Naive thymus-derived CD4-positive, alpha-beta T cell (primary cell): ENCODE measurements around the gene EPX. TPM values are rescaled to one million over a fixed set of nuclear protein-coding genes. Genes with fewer than 3 reads are reported as not detected.

Experiments used
- polyA plus RNA-seq, 2 donors: library from polyadenylated mRNA; unstranded; fragments of 300-500 nt; fragmentation: Illumina TruSeq; gene quantifications; one replicate each; pipeline ENCODE4 v1.2.3, GENCODE V29; 2021
- total RNA-seq, 6 experiments: library from RNA in 5 of 6; stranded (reverse) in 5 of 6; gene quantifications; 1 replicate in 5 of 6; 2 replicates in 1 of 6; pipeline ENCODE4 v1.2.3 and lab custom pipeline; 2021 to 2026

The EPX gene
- total and polyA plus RNA-seq, 7 experiments from 2014 or later: not detected

Other genes starting within 250 kb of the EPX start
- gene CUEDC1, start 237.3 kb upstream of the EPX start, total RNA-seq: 1 to 10 TPM in 3 of 5 experiments, under 1 TPM in 2; 0.10 to 7.7 (median 1.0) TPM
- not detected for gene CUEDC1, start 237.3 kb upstream of the EPX start, polyA plus RNA-seq
- 10 to 100 TPM; 43.2 to 81.9 (median 46.3) TPM for gene VEZF1, start 204.5 kb upstream of the EPX start, total RNA-seq
- gene VEZF1, start 204.5 kb upstream of the EPX start, polyA plus RNA-seq: 10 to 100 TPM; 47.6 to 51.2 TPM
- gene SRSF1, start 185.5 kb upstream of the EPX start, total RNA-seq: 100 to 1,000 TPM; 115 to 362 (median 249) TPM
- 10 to 100 TPM; 48.7 to 49.3 TPM for gene SRSF1, start 185.5 kb upstream of the EPX start, polyA plus RNA-seq
- 10 to 100 TPM; 30.1 to 39.1 (median 35.1) TPM for gene DYNLL2, start 109.3 kb upstream of the EPX start, total RNA-seq
- 1 to 10 TPM in 1 of 2 donors, under 1 TPM in 1; 0.55 to 1.6 TPM for gene DYNLL2, start 109.3 kb upstream of the EPX start, polyA plus RNA-seq
- gene OR4D1, start 44.3 kb upstream of the EPX start, total RNA-seq: 1 to 10 TPM in 4 of 5 experiments, under 1 TPM in 1; 0.41 to 2.5 (median 1.3) TPM
- 1 to 10 TPM; 2.5 to 3.3 TPM for gene OR4D1, start 44.3 kb upstream of the EPX start, polyA plus RNA-seq
- gene OR4D2, start 25.7 kb upstream of the EPX start, total RNA-seq: not detected
- gene OR4D2, start 25.7 kb upstream of the EPX start, polyA plus RNA-seq: not detected
- gene MKS1, start 26.5 kb downstream of the EPX start, total RNA-seq: 10 to 100 TPM in 4 of 5 experiments, 1 to 10 TPM in 1; 10.0 to 29.1 (median 19.7) TPM
- gene MKS1, start 26.5 kb downstream of the EPX start, polyA plus RNA-seq: 10 to 100 TPM; 13.5 to 14.5 TPM
- under 1 TPM in 2 of 5 experiments, not detected in 3; 0.13 to 0.15 TPM for gene LPO, start 45.9 kb downstream of the EPX start, total RNA-seq
- gene LPO, start 45.9 kb downstream of the EPX start, polyA plus RNA-seq: not detected
- 1 to 10 TPM in 1 of 5 experiments, under 1 TPM in 1, not detected in 3; 0.32 to 7.3 TPM for gene MPO, start 88.2 kb downstream of the EPX start, total RNA-seq
- gene MPO, start 88.2 kb downstream of the EPX start, polyA plus RNA-seq: not detected
- 10 to 100 TPM; 11.2 to 62.5 (median 20.5) TPM for gene TSPOAP1, start 136.1 kb downstream of the EPX start, total RNA-seq
- 1 to 10 TPM in 1 of 2 donors, under 1 TPM in 1; 0.20 to 1.5 TPM for gene TSPOAP1, start 136.1 kb downstream of the EPX start, polyA plus RNA-seq
- 10 to 100 TPM; 36.0 to 75.6 (median 62.3) TPM for gene SUPT4H1, start 159.5 kb downstream of the EPX start, total RNA-seq
- gene SUPT4H1, start 159.5 kb downstream of the EPX start, polyA plus RNA-seq: 10 to 100 TPM; 69.4 to 91.7 TPM
- 1 to 10 TPM in 4 of 5 experiments, under 1 TPM in 1; 0.48 to 2.2 (median 1.9) TPM for gene RNF43, start 224.8 kb downstream of the EPX start, total RNA-seq
- 1 to 10 TPM in 1 of 2 donors, under 1 TPM in 1; 0.96 to 1.1 TPM for gene RNF43, start 224.8 kb downstream of the EPX start, polyA plus RNA-seq